HG03520 (cell line): ENCODE measurements around the gene SOX6.
"Not testable (repeated sequence)": the region's sequence is repeated elsewhere in the genome, so short reads cannot be mapped to it uniquely, and the experiment has no call there.

ENCODE experiments used
- ATAC-seq: cut with Tn5 transposase; IDR thresholded peaks from one replicate; pipeline ENCODE4 v1.9.1; 2021; ENCODE audit warnings: mild to moderate bottlenecking, moderate library complexity; ENCODE audit not compliant: unreplicated experiment

Gene SOX6

DNA sequence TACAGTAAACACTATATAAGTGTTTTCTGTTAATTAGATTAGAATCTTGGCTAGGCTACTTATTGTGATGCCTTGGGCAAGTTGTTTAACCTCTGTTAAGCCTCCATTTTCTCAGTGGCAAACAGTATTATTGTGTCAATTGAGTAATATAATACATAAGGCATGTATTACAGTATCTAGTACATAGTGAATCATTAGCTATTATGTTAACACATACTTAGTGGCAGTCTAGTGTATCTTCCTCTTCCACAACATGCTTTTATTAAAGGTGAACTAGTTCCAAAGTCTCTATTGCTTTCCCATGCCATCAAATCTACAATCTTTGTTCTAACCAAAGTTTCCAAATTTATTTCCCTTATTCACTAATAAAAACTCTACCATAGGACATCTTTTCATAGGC, 200.9 kb downstream of the SOX6 start:
- ATAC-seq = no peak

DNA sequence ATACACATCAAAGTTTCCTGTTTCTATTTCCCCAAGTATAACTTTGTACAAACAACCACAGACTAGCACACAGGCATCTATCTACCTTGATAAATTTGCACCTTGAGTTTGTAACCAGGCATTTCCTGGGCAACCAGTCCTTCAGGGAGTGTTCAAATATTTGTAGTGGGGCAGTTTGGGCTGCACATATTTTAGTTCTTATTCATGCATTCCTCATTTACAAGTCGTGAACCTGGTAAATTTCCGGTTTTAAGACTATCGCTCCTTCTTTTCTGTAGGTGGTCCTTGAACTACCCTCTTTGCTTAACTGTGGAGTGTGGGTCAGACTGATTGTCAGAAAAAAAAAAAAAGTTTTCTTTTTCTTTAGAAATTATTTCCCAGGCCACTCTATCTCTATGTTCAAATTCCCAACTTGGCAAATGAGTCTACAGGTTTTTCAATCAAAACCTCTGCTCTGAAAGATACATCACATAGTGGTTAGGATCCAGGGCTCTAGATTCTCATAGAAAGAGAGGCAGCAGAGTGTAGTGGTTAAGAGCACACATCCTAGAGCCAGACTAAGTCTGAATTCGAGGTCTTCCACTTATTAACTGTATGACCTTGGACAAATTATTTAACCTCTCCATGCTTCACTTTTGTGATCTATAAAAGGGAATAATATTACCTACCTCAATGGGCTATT, 201.5 kb downstream of the SOX6 start:
- no peak for ATAC-seq

DNA sequence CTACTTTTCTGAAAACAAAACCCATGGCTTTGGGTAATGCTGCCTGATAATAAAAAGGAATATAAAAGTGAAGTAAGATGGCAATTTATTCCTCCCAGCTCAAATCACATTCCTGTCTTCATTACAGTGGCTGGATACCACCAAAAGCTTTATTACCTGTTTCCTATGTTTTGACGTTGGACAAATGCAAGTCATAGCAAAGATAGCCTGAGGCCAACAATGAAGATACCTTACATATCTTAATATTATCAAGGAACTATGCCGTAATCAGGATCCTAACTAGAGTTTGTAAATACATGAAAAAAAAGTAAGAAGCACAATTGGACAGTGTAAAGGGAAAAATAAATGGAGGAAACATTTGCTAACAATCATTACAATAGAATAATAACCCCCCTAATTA, 202.4 kb downstream of the SOX6 start:
- no peak for ATAC-seq

DNA sequence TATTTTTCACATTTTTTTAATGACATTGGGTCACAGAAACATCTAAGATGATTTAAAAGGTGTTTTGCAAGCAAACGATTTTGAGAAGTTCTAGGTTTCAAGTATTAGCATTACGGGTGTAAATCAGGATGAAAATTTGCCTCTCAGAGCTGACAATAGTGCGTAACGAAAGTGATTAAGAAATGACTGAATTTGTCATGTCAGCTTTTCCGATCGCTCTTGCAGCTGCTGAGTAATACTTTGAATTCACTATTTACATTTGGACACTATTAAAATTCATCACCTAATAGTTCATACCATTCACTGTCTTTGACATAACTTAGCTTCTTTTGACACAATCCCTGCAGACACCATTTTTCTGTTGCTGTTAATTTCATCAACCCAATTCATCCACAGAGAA, 205.2 kb downstream of the SOX6 start:
- ATAC-seq = no peak

DNA sequence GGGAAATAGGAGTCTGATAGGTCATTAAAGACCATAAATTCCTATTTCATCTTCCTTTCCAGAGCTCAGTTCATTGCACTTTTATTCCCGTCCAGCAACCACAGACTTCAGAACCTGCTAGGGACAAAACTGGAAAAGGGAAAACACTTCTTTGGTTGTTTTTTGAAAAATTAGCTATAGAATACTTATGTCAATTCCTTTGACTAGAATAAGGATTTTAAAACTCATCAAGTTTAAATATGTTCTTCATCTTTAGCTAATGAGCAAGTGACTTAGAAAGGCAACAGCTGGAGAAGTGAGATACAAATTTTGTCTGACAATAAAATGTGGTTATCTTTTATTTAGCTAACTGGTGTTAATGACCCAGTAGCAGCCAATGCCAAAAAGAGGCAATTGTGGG, 206.9 kb downstream of the SOX6 start:
- ATAC-seq = no peak

DNA sequence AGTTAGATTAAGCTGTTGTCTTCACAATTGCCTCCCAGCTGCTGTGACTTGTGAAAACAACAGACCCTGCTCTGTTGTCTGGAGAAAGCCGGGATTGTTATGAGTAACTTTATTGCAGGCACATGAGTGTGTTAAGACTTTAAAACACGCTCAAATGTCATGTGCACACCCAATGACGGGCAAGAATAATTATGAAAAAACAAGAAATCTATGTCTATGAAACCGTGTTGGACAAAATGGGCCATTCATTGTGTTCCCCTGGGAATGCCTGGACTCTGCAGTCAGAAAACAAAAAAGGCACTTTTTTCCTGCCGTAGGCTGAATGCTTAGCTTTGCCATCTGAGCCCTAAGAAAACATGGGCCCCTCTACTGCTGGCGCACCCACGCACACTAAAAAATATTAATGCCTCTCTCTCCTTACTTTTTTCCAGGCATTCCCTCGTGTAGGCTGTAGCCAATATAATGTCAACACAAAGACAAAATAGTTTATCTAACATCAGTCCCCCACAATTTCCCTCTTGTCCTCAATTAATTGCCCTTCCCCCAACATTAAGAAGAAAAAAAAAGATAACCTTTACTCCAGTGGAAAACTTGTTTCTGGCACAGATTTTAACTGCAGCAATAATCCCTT, 207.9 kb downstream of the SOX6 start:
- no peak for ATAC-seq

DNA sequence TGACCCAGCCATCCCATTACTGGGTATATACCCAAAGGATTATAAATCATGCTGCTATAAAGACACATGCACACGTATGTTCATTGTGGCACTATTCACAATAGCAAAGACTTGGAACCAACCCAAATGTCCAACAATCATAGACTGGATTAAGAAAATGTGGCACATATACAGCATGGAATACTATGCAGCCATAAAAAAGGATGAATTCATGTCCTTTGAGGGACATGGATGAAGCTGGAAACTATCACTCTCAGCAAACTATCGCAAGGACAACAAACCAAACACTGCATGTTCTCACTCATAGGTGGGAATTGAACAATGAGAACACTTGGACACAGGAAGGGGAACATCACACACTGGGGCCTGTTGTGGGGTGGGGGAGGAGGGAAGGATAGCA, 209.4 kb downstream of the SOX6 start:
- not testable (repeated sequence) for ATAC-seq

DNA sequence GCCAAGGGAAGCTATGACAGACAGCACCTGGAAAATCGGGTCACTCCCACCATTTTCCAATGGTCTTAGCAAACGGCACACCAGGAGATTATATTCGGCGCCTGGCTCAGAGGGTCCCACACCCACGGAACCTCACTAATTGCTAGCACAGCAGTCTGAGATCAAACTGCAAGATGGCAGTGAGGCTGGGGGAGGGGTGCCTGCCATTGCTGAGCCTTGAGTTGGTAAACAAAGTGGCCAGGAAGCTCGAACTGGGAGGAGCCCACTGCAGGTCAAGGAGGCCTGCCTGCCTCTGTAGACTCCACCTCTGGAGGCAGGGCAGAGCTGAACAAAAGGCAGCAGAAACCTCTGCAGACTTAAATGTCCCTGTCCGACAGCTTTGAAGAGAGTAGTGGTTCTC, 214.7 kb downstream of the SOX6 start:
- ATAC-seq = not testable (repeated sequence)

DNA sequence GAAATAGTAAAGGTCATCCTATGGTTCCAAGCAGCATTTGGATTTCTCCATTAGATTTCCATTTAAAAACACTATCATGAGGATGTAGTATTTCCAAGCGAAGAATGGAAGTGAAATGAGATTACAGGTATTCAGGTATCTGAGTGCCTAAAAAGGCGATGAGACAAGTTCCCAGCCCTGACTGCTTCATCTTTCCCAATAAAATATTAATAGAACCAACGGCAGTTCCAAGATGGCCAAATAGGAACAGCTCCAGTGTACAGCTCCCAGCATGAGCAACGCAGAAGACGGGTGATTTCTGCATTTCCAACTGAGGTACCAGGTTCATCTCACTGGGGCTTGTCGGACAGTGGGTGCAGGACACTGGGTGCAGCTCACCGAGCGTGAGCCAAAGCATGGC, 215.2 kb downstream of the SOX6 start:
- ATAC-seq = not testable (repeated sequence)

DNA sequence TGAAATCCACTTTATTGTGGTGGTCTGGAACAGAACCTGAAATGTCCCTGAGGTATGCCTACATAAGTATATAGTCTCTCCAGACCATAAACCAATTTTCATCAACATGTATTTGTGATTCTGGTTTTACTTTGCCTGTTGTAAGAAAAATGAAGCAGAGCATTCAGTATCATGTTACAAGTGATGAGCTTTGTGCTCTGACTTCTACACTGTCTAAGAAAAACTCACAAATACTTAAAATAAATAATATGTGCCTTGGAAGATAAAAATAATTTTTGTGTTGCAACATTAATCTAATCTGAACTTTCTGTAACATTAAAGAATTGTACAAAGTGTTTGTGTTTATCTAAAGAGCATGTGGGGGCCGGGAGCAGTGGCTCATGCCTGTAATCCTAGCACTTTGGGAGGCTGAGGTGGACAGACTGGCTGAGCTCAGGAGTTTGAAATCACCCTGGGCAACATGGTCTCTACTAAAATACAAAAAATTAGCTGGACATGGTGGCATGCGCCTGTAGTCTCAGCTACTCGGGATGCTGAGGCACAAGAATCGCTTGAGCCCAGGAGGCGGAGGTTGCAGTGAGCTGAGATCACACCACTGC, 219.5 kb downstream of the SOX6 start:
- ATAC-seq = no peak

DNA sequence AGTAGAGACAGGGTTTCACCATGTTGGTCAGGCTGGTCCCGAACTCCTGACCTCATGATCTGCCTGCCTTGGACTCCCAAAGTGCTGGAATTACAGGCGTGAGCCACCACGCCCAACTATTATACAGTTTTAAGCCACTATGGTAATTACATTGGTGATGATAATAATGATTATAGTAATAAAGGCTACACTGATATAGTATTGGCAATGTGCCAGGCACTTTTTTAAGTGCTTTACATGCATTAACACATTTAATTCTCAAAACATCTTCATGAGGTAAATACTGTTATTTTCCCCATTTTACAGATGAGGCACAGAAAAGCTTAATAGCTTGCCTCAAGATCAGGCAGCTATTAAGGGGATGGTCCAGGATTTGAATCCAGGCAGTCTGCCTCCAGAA, 222.5 kb downstream of the SOX6 start:
- ATAC-seq = no peak

DNA sequence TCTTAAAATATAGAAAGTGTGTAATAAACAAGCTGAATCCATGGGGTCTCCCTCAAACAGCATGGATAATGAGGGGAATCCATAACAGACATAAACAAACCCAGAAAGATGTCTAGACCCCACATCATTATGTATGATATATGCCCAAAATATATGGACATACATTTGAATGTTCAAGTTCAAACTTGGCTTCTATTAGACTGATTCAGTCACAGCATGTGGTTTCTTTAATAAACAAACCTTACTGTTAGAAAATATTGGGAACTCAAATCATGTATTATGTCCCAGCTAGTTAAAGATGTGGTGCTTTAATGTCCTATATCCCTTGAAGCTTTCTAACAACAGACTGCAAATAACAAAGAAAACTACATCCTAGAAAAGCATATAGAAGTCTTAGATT, 228.6 kb downstream of the SOX6 start:
- no peak for ATAC-seq

DNA sequence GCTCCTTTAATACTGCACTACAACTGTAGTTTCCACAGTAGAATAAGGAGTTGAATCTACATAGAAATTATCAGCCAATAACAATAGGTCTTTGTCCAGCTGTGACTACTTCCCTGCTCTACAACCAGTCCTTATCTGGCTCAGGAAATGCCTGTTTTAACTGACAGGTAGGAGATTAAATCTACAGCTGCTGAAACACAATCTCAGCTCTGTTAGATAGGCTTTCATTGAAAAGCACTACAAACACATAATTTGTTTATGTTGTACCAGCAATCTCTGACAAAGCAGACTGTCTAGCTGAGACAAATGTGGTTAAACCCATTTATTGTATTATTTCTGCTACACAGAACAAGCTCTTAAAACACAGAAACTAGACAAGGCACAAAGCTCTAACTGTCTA, 230.0 kb downstream of the SOX6 start:
- ATAC-seq = no peak

DNA sequence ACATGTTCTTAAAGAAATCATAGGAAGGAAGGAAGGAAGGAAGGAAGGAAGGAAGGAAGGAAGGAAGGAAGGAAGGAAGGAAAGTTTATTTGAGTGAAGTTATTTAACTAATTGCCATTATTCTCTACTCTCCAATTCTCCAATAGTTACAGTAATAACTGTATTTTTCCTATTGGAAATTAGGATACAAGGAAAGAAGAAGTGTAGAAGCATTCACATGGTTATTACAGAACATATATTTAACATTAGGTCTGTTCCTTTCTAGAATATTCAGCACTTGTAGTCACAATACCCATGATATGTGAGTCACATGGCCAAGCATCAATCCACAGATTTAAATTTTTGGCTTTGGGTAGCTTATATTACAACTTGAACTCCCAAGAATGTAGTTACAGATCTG, 230.6 kb downstream of the SOX6 start:
- no peak for ATAC-seq

DNA sequence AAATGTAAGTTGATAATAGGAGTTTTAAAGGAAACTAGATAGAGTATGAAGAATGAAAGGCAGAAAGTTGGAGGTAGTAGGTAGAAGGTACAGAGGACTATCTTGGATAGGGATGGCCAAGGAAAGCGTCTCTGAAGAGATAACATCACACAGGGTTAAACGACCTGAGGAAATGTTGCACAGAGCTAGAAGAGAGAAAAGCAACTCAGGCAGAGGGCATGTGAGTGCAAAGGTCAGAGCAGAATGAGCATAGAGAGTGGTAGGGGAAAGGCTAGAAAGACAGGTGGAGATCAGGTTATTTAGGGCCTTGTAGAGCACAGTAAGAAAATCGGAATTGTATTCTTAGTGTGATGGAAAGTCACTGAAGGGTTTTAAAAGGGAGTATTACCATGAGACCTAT, 232.0 kb downstream of the SOX6 start:
- ATAC-seq = no peak

DNA sequence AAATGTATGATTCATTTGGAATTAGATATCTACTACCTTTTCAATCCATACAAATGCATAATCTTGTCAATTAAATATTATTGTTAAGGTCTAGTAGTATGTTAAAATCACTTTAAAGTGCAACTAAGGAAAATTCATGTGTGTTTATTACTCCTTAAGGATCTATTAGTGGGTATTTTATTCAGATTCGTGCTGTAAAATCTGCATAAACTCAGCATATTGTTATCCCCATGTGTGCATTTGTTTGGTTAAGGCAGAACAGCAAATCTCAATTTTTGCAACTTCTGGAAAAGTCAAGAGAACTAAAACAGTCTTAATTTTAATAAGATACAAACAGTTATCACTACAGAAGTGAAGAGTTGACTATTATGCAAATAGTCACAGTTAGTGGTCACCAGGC, 234.5 kb downstream of the SOX6 start:
- ATAC-seq = no peak

DNA sequence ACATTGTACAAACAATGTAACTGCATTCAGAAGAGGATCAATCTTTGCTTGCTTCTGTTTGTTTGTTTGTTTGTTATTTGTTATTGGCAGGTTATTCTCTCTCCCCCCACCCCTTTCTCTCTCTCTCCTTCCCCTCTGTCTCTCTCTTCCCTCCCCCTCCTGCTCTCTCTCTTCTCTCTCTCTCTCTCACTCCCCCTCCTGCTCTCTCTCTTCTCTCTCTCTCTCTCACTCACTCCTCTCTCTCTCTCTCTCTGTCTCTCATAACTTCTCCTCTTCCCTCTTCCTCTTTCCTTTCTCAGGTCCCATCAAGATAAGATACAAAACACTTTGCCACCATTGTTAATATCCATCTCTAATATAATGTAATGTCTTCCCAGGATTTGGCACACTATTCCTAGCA, 236.3 kb downstream of the SOX6 start:
- no peak for ATAC-seq

DNA sequence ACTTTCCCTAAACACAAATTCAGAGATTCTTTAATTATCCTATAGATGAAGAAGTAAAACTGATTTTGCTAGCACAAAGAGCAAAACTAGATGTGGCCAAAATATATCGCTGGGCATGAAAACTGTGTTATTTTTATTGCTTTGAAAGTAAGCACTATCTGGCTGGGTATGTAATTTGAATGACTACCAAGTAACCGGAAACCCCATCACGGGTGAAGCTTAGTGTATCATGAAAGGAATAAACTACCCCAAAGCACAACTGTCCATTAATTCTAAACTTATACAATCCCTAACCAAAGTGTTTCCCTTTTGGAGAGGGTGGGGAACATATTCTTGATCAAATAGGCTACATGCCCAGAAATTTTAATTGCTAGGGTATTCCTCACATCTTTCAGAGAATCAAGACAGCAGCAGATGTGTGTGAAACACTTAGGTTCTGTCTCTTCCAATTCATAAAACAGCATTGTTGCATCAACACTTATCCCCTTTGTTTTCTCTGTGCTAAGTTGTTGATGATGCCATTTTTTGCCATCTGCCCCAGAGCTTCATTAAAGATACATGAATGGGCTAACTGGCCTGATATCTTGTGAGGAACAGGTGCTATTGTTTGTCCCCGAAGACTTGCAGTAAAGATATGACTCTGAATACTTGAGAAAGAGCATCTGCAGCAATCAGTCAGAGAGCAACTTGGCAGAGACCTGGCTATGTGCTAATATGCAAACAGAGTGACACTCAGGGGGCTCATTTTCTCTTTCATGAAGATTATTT, 238.2 kb downstream of the SOX6 start:
- ATAC-seq = no peak

DNA sequence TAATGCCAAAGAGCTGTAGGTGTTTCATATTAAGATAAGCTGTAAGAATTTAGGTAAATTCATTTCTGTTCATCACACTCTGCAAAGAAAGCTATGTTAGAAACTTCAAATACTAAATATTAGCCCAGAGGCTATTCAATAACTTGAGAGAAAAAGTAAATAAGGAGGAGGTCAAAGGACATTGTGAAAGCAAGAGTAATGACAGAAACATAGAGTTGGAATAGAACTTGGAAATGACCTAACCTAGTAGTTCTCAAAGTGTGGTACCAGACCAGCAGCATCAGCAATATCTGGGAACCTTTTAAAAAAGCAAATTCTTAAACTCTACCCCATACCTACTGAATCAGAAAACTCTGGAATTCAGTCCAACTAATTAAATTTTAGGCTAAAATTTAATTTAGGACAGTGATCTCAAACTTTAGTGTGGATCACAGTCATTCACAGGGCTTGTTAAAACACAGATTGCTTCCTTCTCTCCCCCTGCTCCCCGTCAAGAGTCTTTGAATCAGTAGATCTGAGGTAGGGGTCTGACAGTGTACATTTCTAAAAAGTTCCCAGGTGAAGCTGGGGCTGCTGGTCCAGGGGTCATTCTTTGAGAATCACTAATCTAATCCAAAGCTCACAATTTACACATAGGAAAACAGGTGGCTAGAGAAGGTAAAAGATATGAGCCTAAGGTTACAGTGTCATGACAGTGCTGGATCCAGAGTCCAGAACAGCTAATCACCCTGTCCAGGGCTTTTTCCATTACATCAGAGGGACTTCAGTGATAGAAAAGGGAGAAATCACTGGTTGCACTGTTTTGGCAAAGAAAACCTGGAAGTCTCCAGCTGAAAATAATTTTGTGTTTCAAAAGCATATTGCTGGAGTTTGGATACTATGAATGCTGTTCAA, 241.1 kb downstream of the SOX6 start:
- no peak for ATAC-seq

DNA sequence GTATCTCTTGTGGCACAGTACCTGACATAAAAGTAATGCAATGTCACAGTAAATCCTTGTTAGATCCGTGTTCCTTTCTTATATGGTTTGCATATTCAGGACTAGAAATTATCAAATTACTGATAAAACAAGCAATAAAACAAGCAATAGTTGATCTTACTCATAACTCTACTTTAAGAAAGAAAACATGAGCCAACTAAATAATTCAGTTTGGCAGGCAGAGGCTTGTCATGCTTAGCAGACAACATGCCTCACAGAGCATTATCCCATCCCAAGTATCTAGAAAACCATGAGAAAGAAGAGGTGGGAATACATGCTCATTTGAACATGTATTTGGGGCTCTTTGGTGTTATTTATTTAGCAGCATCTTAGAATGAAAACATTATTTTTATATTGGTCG, 241.9 kb downstream of the SOX6 start:
- ATAC-seq = no peak

DNA sequence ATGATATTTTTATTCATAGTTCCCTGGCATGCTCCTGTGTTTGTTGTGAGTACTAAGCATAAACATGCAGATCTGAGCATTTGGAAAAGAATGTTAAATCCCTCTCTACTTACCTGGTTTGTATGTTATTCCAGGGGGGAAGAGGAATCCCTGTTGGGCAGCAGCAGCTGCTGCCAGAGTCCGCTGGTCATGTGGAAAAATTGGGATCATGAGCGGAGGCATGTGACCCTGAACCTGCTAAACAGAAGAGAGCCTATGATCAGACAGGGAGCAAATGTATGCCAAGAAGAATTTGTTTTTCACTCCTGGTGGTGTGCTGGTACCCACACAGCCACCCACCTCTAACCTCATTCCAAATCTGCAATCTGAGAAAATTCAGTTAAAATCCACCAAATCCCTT, 244.7 kb downstream of the SOX6 start:
- no peak for ATAC-seq
